ENCODE data around the gene PPP1R3D. TPM values are rescaled to one million over a fixed set of nuclear protein-coding genes. Genes with fewer than 3 reads are reported as not detected.

The PPP1R3D gene
- total and polyA plus RNA-seq, 2 of the 8 experiments (the other 6 are each of a cell fraction or from before 2014, with no cell fraction given) = 1.4 to 3.9 TPM

DNA sequence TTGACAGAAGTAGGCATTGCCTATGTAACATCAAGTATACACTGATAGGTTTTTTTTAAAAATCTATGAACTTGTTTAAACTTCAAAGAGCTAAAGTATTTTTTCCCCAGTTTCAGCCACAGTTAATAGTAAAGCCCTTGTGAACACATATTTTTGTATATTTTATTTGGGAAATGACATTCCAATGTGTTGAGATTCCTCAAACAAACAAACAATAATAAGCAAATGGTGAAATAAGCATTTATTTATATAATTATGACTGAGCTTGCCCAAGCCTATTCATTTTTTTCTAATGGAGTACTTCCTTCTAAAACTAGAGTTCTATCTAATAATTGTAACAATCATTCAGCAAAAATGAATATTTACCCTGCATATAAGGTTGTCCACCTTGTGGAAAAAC is 19.2 kb downstream of the PPP1R3D start (continued):
- TF ChIP-seq NANOG (IDR thresholded peaks at IDR 0.05; ENCODE audit: insufficient read depth, low read depth, low read length, poor library complexity, severe bottlenecking) (no peak), RFX5 (IDR thresholded peaks at IDR 0.05; ENCODE audit: borderline replicate concordance, low read depth, low read length) (no peak), ASH2L (IDR thresholded peaks at IDR 0.05; ENCODE audit: low read length) (no peak), TBP (IDR thresholded peaks at IDR 0.05; ENCODE audit: low read depth, low read length) (no peak)
- TF ChIP-seq, protein P1, sequence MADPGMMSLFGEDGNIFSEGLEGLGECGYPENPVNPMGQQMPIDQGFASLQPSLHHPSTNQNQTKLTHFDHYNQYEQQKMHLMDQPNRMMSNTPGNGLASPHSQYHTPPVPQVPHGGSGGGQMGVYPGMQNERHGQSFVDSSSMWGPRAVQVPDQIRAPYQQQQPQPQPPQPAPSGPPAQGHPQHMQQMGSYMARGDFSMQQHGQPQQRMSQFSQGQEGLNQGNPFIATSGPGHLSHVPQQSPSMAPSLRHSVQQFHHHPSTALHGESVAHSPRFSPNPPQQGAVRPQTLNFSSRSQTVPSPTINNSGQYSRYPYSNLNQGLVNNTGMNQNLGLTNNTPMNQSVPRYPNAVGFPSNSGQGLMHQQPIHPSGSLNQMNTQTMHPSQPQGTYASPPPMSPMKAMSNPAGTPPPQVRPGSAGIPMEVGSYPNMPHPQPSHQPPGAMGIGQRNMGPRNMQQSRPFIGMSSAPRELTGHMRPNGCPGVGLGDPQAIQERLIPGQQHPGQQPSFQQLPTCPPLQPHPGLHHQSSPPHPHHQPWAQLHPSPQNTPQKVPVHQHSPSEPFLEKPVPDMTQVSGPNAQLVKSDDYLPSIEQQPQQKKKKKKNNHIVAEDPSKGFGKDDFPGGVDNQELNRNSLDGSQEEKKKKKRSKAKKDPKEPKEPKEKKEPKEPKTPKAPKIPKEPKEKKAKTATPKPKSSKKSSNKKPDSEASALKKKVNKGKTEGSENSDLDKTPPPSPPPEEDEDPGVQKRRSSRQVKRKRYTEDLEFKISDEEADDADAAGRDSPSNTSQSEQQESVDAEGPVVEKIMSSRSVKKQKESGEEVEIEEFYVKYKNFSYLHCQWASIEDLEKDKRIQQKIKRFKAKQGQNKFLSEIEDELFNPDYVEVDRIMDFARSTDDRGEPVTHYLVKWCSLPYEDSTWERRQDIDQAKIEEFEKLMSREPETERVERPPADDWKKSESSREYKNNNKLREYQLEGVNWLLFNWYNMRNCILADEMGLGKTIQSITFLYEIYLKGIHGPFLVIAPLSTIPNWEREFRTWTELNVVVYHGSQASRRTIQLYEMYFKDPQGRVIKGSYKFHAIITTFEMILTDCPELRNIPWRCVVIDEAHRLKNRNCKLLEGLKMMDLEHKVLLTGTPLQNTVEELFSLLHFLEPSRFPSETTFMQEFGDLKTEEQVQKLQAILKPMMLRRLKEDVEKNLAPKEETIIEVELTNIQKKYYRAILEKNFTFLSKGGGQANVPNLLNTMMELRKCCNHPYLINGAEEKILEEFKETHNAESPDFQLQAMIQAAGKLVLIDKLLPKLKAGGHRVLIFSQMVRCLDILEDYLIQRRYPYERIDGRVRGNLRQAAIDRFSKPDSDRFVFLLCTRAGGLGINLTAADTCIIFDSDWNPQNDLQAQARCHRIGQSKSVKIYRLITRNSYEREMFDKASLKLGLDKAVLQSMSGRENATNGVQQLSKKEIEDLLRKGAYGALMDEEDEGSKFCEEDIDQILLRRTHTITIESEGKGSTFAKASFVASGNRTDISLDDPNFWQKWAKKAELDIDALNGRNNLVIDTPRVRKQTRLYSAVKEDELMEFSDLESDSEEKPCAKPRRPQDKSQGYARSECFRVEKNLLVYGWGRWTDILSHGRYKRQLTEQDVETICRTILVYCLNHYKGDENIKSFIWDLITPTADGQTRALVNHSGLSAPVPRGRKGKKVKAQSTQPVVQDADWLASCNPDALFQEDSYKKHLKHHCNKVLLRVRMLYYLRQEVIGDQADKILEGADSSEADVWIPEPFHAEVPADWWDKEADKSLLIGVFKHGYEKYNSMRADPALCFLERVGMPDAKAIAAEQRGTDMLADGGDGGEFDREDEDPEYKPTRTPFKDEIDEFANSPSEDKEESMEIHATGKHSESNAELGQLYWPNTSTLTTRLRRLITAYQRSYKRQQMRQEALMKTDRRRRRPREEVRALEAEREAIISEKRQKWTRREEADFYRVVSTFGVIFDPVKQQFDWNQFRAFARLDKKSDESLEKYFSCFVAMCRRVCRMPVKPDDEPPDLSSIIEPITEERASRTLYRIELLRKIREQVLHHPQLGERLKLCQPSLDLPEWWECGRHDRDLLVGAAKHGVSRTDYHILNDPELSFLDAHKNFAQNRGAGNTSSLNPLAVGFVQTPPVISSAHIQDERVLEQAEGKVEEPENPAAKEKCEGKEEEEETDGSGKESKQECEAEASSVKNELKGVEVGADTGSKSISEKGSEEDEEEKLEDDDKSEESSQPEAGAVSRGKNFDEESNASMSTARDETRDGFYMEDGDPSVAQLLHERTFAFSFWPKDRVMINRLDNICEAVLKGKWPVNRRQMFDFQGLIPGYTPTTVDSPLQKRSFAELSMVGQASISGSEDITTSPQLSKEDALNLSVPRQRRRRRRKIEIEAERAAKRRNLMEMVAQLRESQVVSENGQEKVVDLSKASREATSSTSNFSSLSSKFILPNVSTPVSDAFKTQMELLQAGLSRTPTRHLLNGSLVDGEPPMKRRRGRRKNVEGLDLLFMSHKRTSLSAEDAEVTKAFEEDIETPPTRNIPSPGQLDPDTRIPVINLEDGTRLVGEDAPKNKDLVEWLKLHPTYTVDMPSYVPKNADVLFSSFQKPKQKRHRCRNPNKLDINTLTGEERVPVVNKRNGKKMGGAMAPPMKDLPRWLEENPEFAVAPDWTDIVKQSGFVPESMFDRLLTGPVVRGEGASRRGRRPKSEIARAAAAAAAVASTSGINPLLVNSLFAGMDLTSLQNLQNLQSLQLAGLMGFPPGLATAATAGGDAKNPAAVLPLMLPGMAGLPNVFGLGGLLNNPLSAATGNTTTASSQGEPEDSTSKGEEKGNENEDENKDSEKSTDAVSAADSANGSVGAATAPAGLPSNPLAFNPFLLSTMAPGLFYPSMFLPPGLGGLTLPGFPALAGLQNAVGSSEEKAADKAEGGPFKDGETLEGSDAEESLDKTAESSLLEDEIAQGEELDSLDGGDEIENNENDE (IDR thresholded peaks at IDR 0.05; ENCODE audit: insufficient replicate concordance, low read length) = no peak

Data from H1 (cell line).